Spleen (tissue), 11 donors: ENCODE data around the gene BACH2. TPM values are rescaled to one million over a fixed set of nuclear protein-coding genes. Genes with fewer than 3 reads are reported as not detected.

Source experiments
- DNase-seq: peaks from one replicate; pipeline ENCODE4 v3.0.0-alpha.2; 2020
- H3K27ac ChIP-seq, 8 donors: fragments of 200-600 bp; sonication (generic) in 7 of 8; 1 replicate in 4 of 8; 2 replicates in 4 of 8; pipeline versions ENCODE4 v1.5.0 to v1.8.0; 2016 to 2021; ENCODE audit warnings: inconsistent platforms in 4 of 8, mild to moderate bottlenecking in 4 of 8, moderate library complexity in 1 of 8
- H3K27me3 ChIP-seq, 7 donors: fragments of 200-600 bp; sonication (generic) in 6 of 7; replicated peaks in 1 of 7; 1 replicate in 4 of 7; 2 replicates in 3 of 7; pipeline versions ENCODE4 v1.5.0 to v1.8.0; 2016 to 2021; ENCODE audit warnings: inconsistent platforms in 3 of 7, mild to moderate bottlenecking in 1 of 7
- H3K36me3 ChIP-seq, 6 donors: fragments of 200-600 bp; sonication (generic) in 5 of 6; 1 replicate in 4 of 6; 2 replicates in 2 of 6; pipeline versions ENCODE4 v1.5.0 to v1.8.0; 2016 to 2021; ENCODE audit warnings: inconsistent platforms in 2 of 6
- H3K4me1 ChIP-seq, 6 donors: fragments of 200-600 bp; sonication (generic) in 5 of 6; 1 replicate in 3 of 6; 2 replicates in 3 of 6; pipeline versions ENCODE4 v1.5.0 to v1.8.0; 2016 to 2021; ENCODE audit warnings: inconsistent platforms in 3 of 6
- H3K4me3 ChIP-seq, 8 donors: fragments of 200-600 bp; sonication (generic) in 7 of 8; 1 replicate in 4 of 8; 2 replicates in 4 of 8; pipeline versions ENCODE4 v1.5.0 to v1.8.0; 2016 to 2021; ENCODE audit warnings: inconsistent platforms in 4 of 8, mild to moderate bottlenecking in 4 of 8, moderate library complexity in 2 of 8
- H3K9me3 ChIP-seq, 8 donors: fragments of 200-600 bp; sonication (generic) in 7 of 8; 1 replicate in 4 of 8; 2 replicates in 4 of 8; pipeline versions ENCODE4 v1.5.0 to v1.8.0; 2016 to 2021; ENCODE audit warnings: inconsistent platforms in 4 of 8
- POLR2A ChIP-seq, 3 donors: fragments of 450-650 bp; IDR thresholded peaks; one replicate each; pipeline ENCODE4 v1.5.1; 2017; ENCODE audit warnings: antibody characterized with exemption in 3 of 3, mild to moderate bottlenecking in 1 of 3
- POLR2AphosphoS5 ChIP-seq, 3 donors: sonication (generic); formaldehyde crosslinking; IDR thresholded peaks; one replicate each; pipeline ENCODE4 v1.5.1; 2017; ENCODE audit warnings: antibody characterized with exemption in 3 of 3
- WGBS, 5 donors: extraction: QIAGEN DNeasy Blood & Tissue Kit in 3 of 5; methylation state at CpG; one replicate each; pipeline versions ENCODE4 v1.1.5 to v1.1.7; 2013 to 2018; 5-methylcytosine and 5-hydroxymethylcytosine counted together
- intact Hi-C: fragments of 100-400 bp; cut with DNase I; formaldehyde crosslinking; loops from one replicate; pipeline ENCODE4 v1.15.0; 2023; ENCODE audit warnings: low total_unique reads
- polyA plus RNA-seq, 3 donors: library from polyadenylated mRNA; stranded (reverse); fragments of 200-250 nt; gene quantifications; one replicate each; pipeline ENCODE4 v1.2.1, GENCODE V29; 2013
- total RNA-seq, 7 donors: library from RNA; depleted of rRNA in 3 of 7; stranded (reverse); fragments of >200 nt in 3 of 7; fragmentation: NEBNext Ultra II Directional in 4 of 7; extraction: Animal tissue kit (Norgen Biotek cat#: 25700) in 4 of 7; gene quantifications; one replicate each; pipeline versions ENCODE4 v1.1.0 to v1.2.1, GENCODE V29; 2016 to 2021
- TF ChIP-seq, protein P1 (sequence below), 11 experiments: fragments of 200-600 bp in 7 of 11; fragments of 450-650 bp in 4 of 11; sonication (generic) in 4 of 11; IDR thresholded peaks in 8 of 11; conservative IDR thresholded peaks in 3 of 11; 1 replicate in 7 of 11; 2 replicates in 4 of 11; pipeline versions ENCODE4 v1.4.0 to v1.8.0; 2016 to 2021; ENCODE audit warnings: antibody characterized with exemption in 11 of 11, inconsistent platforms in 4 of 11, mild to moderate bottlenecking in 1 of 11
- donor health status: healthy with polysubstance abuse.
- donor health status: DM: no; HTN: no; CAD: no; lungs with moderate emphysema.
- donor health status: DM: no; HTN: no; CAD: no.
- donor health status: Bipolar disorder and iron deficiency.
- donor health status: healthy.
- donor health status: DM: no; HTN: no; CAD: no.
- donor health status: DM: yes; HTN: yes; CAD: no.

BACH2 gene
- total and polyA plus RNA-seq, 10 donors: 3.0 to 53.8 (median 32.3) TPM

- peaks cover 6 to 76% (median 30%) of the 10 kb centered on the region in 6 donors for H3K4me1 ChIP-seq
- TF ChIP-seq POLR2A (IDR thresholded peaks at IDR 0.05): no peak
- TF ChIP-seq POLR2AphosphoS5 (IDR thresholded peaks at IDR 0.05): no peak
- TF ChIP-seq, protein P1, sequence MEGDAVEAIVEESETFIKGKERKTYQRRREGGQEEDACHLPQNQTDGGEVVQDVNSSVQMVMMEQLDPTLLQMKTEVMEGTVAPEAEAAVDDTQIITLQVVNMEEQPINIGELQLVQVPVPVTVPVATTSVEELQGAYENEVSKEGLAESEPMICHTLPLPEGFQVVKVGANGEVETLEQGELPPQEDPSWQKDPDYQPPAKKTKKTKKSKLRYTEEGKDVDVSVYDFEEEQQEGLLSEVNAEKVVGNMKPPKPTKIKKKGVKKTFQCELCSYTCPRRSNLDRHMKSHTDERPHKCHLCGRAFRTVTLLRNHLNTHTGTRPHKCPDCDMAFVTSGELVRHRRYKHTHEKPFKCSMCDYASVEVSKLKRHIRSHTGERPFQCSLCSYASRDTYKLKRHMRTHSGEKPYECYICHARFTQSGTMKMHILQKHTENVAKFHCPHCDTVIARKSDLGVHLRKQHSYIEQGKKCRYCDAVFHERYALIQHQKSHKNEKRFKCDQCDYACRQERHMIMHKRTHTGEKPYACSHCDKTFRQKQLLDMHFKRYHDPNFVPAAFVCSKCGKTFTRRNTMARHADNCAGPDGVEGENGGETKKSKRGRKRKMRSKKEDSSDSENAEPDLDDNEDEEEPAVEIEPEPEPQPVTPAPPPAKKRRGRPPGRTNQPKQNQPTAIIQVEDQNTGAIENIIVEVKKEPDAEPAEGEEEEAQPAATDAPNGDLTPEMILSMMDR (IDR thresholded peaks at IDR 0.05 in 8 of 11, conservative IDR thresholded peaks at IDR 0.05 in 3 of 11): no peak
- 70 to 90% (median 89%) methylated on average over 5 of the region's 5 CpGs for WGBS, 5 donors
- DNase-seq: no peak
- no peaks in the 10 kb centered on the region for H3K9me3 ChIP-seq
- H3K27me3 ChIP-seq: no peaks in the 10 kb centered on the region
- peaks cover 0 to 7% (median 0%) of the 10 kb centered on the region in 6 donors for H3K36me3 ChIP-seq
- H3K27ac ChIP-seq: peak overlapping the region in 5 of 8 donors; percentile 15 to 84 (median 44)
- H3K4me3 ChIP-seq: no peak overlapping the region
- intact Hi-C loops: no loop called here
Measured at GRCh38 chr6:90272895-90273294, 23.7 kb downstream of the BACH2 start.

- Histone ChIP-seq H3K4me3 (no peak overlapping the region), H3K36me3 (peaks cover 0 to 7% (median 0%) of the 10 kb centered on the region in 6 donors), H3K27ac (peak overlapping the region in 4 of 8 donors; percentile 11 to 84 (median 48)), H3K4me1 (peaks cover 6 to 83% (median 30%) of the 10 kb centered on the region in 6 donors), H3K9me3 (no peaks in the 10 kb centered on the region), H3K27me3 (no peaks in the 10 kb centered on the region)
- DNase-seq: no peak
- 38 to 66% (median 43%) methylated on average over 7 of the region's 7 CpGs for WGBS, 5 donors
- intact Hi-C loops: no loop called here
- TF ChIP-seq, protein P1 (IDR thresholded peaks at IDR 0.05 in 8 of 11, conservative IDR thresholded peaks at IDR 0.05 in 3 of 11): no peak
- no peak for TF ChIP-seq POLR2AphosphoS5 (IDR thresholded peaks at IDR 0.05)
Measured at GRCh38 chr6:90271831-90272230, 24.8 kb downstream of the BACH2 start.

DNA sequence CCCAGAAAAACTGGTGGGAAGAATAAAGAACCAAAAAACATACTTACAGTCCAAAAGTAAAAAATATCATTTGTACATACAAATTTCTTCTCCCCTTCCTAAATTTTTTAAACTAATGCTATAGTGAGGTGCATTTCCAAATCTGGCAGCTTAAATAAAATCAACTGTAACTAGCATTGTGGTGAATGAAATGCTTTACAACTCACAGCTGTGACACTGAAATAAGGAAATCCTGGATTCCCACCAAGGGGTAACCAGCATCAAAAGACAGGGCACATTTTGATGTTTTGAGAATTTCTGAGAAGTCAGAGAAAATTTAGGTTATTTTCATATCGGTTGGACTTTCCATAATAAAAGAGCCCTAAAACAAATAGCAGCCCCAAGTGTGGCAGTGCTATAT lies 27.3 kb downstream of the BACH2 start:
- Histone ChIP-seq H3K36me3 (peaks cover 0 to 7% (median 0%) of the 10 kb centered on the region in 6 donors), H3K27me3 (no peaks in the 10 kb centered on the region), H3K4me1 (peaks cover 4 to 72% (median 21%) of the 10 kb centered on the region in 6 donors), H3K27ac (no peak overlapping the region), H3K9me3 (no peaks in the 10 kb centered on the region), H3K4me3 (no peak overlapping the region)
- TF ChIP-seq POLR2A (IDR thresholded peaks at IDR 0.05): no peak
- TF ChIP-seq, protein P1 (IDR thresholded peaks at IDR 0.05 in 8 of 11, conservative IDR thresholded peaks at IDR 0.05 in 3 of 11): no peak
- TF ChIP-seq POLR2AphosphoS5 (IDR thresholded peaks at IDR 0.05): no peak
- no peak for DNase-seq
- intact Hi-C loops: no loop called here
- 86 to 91% (median 87%) methylated on average over 1 of the region's 1 CpG for WGBS, 5 donors

DNA sequence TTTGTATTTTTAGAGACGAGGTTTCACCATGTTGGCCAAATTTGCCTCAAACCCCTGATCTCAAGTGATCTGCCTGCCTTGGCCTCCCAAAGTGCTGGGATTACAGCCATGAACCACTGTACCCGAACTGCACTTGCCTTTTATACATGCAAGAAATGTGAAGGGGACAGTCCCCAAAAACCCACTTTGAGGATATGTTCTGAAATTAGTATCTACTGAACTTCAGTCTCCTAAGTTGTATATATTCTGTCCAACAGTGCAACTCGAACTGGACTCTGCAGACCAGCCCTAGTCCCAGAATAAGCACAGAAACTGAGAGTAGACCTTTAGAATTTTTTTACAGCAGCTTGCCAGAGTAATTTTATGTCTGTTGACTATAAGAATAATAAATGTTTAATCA lies 28.5 kb downstream of the BACH2 start:
- Histone ChIP-seq H3K4me3 (no peak overlapping the region), H3K4me1 (peaks cover 4 to 66% (median 12%) of the 10 kb centered on the region in 6 donors), H3K9me3 (no peaks in the 10 kb centered on the region), H3K27me3 (no peaks in the 10 kb centered on the region), H3K36me3 (peaks cover 0 to 7% (median 0%) of the 10 kb centered on the region in 6 donors), H3K27ac (peak overlapping the region in 1 of 8 donors; percentile 21)
- intact Hi-C loops: no loop called here
- 55 to 80% (median 69%) methylated on average over 3 of the region's 3 CpGs for WGBS, 5 donors
- DNase-seq: no peak
- TF ChIP-seq POLR2A (IDR thresholded peaks at IDR 0.05) (no peak), POLR2AphosphoS5 (IDR thresholded peaks at IDR 0.05) (no peak)
- TF ChIP-seq, protein P1 (IDR thresholded peaks at IDR 0.05 in 8 of 11, conservative IDR thresholded peaks at IDR 0.05 in 3 of 11): no peak
